ENCODE results near the gene FHOD3.

GRCh38 chr18:36636237-36636817, 338.8 kb downstream of the FHOD3 start:
- TF ChIP-seq CTCF (conservative IDR thresholded peaks at IDR 0.05; ENCODE audit: low read length) = no peak
- TF ChIP-seq EZH2phosphoT487 (IDR thresholded peaks at IDR 0.05; ENCODE audit: borderline replicate concordance) = no peak
